NOMO-1 (cell line): Measurements from ENCODE around the gene LRSAM1.
A peak's percentile ranks its signal among the peaks of the same experiment; 100 is the strongest.

ENCODE experiments used
- DNase-seq, 2 experiments: peaks; one replicate each; lab custom pipeline; 2025; ENCODE audit not compliant: unreplicated experiment in 2 of 2; lab: John Stamatoyannopoulos, UW

Gene LRSAM1

GRCh38 chr9:127509261-127509954, 58.1 kb downstream of the LRSAM1 start:
- DNase-seq, result no peak

GRCh38 chr9:127509955-127510299, 58.6 kb downstream of the LRSAM1 start:
- no peak for DNase-seq

GRCh38 chr9:127514468-127514867, 63.2 kb downstream of the LRSAM1 start:
- no peak for DNase-seq

- no peak for DNase-seq
These were observed 65.7 kb downstream of the LRSAM1 start for GRCh38 chr9:127516835-127517607.

- no peak for DNase-seq
These were observed 66.3 kb downstream of the LRSAM1 start for GRCh38 chr9:127517620-127518019.

- no peak for DNase-seq
These were observed 67.0 kb downstream of the LRSAM1 start for GRCh38 chr9:127518091-127518856.

- DNase-seq, result peak; percentile 83 to 85
These were observed 68.2 kb downstream of the LRSAM1 start for GRCh38 chr9:127519301-127520166.

- DNase-seq, result no peak
These were observed 69.9 kb downstream of the LRSAM1 start for GRCh38 chr9:127520941-127521918.

- DNase-seq, result no peak
These were observed 70.6 kb downstream of the LRSAM1 start for GRCh38 chr9:127521919-127522304.

- DNase-seq, result no peak
These were observed 71.4 kb downstream of the LRSAM1 start for GRCh38 chr9:127522727-127523126.

- DNase-seq, result peak in 1 of 2 experiments; percentile 19
These were observed 72.1 kb downstream of the LRSAM1 start for GRCh38 chr9:127523312-127523851.

GRCh38 chr9:127524373-127524772, 73.1 kb downstream of the LRSAM1 start:
- DNase-seq, result no peak

GRCh38 chr9:127525401-127526188, 74.3 kb downstream of the LRSAM1 start:
- peak in 1 of 2 experiments; percentile 52 for DNase-seq

- DNase-seq, result no peak
These were observed 75.6 kb downstream of the LRSAM1 start for GRCh38 chr9:127526655-127527559.

- DNase-seq, result no peak
These were observed 76.4 kb downstream of the LRSAM1 start for GRCh38 chr9:127527560-127528268.

GRCh38 chr9:127528422-127529251, 77.3 kb downstream of the LRSAM1 start:
- no peak for DNase-seq
